ENCODE measurements around the gene ALPP.
A peak's percentile ranks its signal among the peaks of the same experiment; 100 is the strongest.
"Not testable (repeated sequence)": the region's sequence is repeated elsewhere in the genome, so short reads cannot be mapped to it uniquely, and the experiment has no call there.

Gene ALPP

GRCh38 chr2:232382331-232383225, 4.0 kb downstream of the ALPP start:
- no peak for DNase-seq

GRCh38 chr2:232384466-232384865, 5.9 kb downstream of the ALPP start:
- DNase-seq, result no peak

- DNase-seq, result not testable (repeated sequence)
These were observed 6.5 kb downstream of the ALPP start for GRCh38 chr2:232385058-232385457.

- DNase-seq, result no peak
These were observed 7.3 kb downstream of the ALPP start for GRCh38 chr2:232385660-232386489.

GRCh38 chr2:232386490-232386739, 7.9 kb downstream of the ALPP start:
- DNase-seq, result no peak

- DNase-seq, result peak; percentile 5
These were observed 8.3 kb downstream of the ALPP start for GRCh38 chr2:232386740-232387450.

GRCh38 chr2:232387451-232388171, 9.1 kb downstream of the ALPP start:
- DNase-seq, result no peak

- no peak for DNase-seq
These were observed 9.9 kb downstream of the ALPP start for GRCh38 chr2:232388324-232388891.

GRCh38 chr2:232389327-232389726, 10.8 kb downstream of the ALPP start:
- DNase-seq, result no peak

- no peak for DNase-seq
These were observed 12.1 kb downstream of the ALPP start for GRCh38 chr2:232390661-232391060.

GRCh38 chr2:232393556-232393955, 15.0 kb downstream of the ALPP start:
- no peak for DNase-seq

GRCh38 chr2:232394431-232394830, 15.9 kb downstream of the ALPP start:
- not testable (repeated sequence) for DNase-seq

GRCh38 chr2:232395586-232395985, 17.0 kb downstream of the ALPP start:
- DNase-seq, result no peak

- DNase-seq, result no peak
These were observed 18.1 kb downstream of the ALPP start for GRCh38 chr2:232396683-232397082.

- DNase-seq, result no peak
These were observed 19.9 kb downstream of the ALPP start for GRCh38 chr2:232398293-232399034.

- DNase-seq, result no peak
These were observed 21.9 kb downstream of the ALPP start for GRCh38 chr2:232400256-232401015.

- DNase-seq, result no peak
These were observed 24.0 kb downstream of the ALPP start for GRCh38 chr2:232402518-232402917.

GRCh38 chr2:232405943-232406510, 27.5 kb downstream of the ALPP start:
- DNase-seq, result no peak

GRCh38 chr2:232406556-232407310, 28.2 kb downstream of the ALPP start, which contains the start of gene ALPG:
Gene ALPG, plus strand, starts transcription at chr2:232406844. Its CDS starts 51 bp downstream, at chr2:232406895.
- DNase-seq, result no peak

All from NCI-H1092 treated with DMSO at 0.1 percent for 48 hours (cell line).